Measurements from ENCODE around the gene SORCS3. TPM values are rescaled to one million over a fixed set of nuclear protein-coding genes. Genes with fewer than 3 reads are reported as not detected.

Gene SORCS3
- total and polyA plus RNA-seq, 11 donors = 0.03 to 0.19 (median 0.05) TPM; not detected in 8

DNA sequence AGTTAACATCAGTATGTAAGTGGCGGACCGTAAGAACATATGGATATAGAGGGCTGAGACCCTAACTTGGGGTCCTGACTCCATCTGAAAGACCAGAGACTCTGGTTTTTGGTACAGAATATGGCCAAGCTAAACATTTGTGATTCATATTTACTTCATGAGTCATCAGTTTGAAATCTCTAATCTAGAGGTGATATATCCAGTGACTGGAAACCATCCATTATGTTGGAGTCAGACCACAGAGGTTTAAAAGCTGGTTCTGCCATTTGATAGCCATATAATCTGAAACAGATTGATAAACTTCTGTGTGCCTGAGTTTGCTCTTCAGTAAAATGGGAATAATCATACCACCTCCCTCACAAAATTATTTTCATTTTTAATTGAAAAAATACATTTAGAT is 505.3 kb downstream of the SORCS3 start:
- 90 to 94% (median 93%) methylated on average over 2 of the region's 2 CpGs for WGBS, 4 donors
- DNase-seq (no peak), ATAC-seq (no peak)
- Histone ChIP-seq H3K36me3 (no peaks in the 10 kb centered on the region), H3K9me3 (no peaks in the 10 kb centered on the region), H3K4me1 (no peaks in the 10 kb centered on the region), H3K4me3 (no peak overlapping the region), H3K27ac (no peak overlapping the region), H3K27me3 (no peaks in the 10 kb centered on the region)
- intact Hi-C loops (cut with DNase I) = no loop called here
- TF ChIP-seq CTCF (IDR thresholded peaks at IDR 0.05) = no peak
- no peak for TF ChIP-seq POLR2A (IDR thresholded peaks at IDR 0.05)

DNA sequence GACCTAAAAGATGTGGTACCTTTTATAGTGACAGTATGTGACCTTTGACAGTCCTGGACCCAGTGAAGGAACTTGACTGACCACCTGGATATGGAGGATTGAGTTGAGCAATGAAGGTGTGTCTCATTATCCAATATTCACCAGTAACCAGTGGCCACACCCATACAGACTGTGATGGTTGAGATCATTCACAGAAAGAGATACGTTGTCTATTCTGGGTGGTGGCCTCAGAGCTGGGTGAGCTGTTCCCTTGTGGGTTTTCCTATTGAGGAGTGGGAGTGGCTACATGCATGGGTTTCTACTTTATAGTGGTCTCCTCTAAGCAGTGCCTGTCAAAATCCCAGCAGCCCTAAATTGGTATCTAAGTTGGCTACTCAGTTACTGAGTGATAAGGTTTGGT is 507.4 kb downstream of the SORCS3 start:
- no peak for TF ChIP-seq CTCF (IDR thresholded peaks at IDR 0.05)
- TF ChIP-seq POLR2A (IDR thresholded peaks at IDR 0.05) = no peak
- 10 to 80% (median 33%) methylated on average over 1 of the region's 1 CpG for WGBS, 4 donors
- no peak overlapping the region for H3K27ac ChIP-seq

DNA sequence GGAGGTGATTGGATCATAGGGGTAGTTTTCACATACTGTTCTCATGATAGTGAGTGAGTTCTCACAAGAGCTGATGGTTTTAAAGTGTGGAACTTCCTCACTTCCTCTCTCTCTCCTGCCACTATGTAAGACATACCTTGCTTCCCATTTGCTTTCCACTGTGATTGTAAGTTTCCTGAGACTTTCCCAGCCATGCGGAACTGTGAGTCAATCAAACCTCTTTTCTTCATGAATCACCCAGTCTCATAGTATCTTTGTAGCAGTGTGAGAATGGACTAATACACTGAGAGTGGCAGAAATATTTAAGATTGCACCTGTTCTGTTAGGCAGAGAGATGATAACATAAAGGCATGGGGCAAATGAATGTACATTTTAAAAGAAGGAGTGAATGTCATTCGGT is 507.8 kb downstream of the SORCS3 start:
- ATAC-seq (no peak), DNase-seq (no peak)
- H3K36me3 ChIP-seq = no peaks in the 10 kb centered on the region
- no peak for TF ChIP-seq CTCF (IDR thresholded peaks at IDR 0.05)
- no peak for TF ChIP-seq POLR2A (IDR thresholded peaks at IDR 0.05)
- H3K27me3 ChIP-seq = no peaks in the 10 kb centered on the region
- intact Hi-C loops (cut with DNase I) = no loop called here
- no peaks in the 10 kb centered on the region for H3K9me3 ChIP-seq
- H3K4me1 ChIP-seq = no peaks in the 10 kb centered on the region
- H3K27ac ChIP-seq = no peak overlapping the region
- WGBS, 4 donors = 74 to 93% (median 82%) methylated on average over 2 of the region's 2 CpGs
- H3K4me3 ChIP-seq = no peak overlapping the region

More for the DNA sequence above, 507.4 kb downstream of the SORCS3 start:
- DNase-seq (no peak), ATAC-seq (no peak)
- Histone ChIP-seq H3K36me3 (no peaks in the 10 kb centered on the region), H3K27me3 (no peaks in the 10 kb centered on the region), H3K9me3 (no peaks in the 10 kb centered on the region), H3K4me3 (no peak overlapping the region), H3K4me1 (no peaks in the 10 kb centered on the region)
- intact Hi-C loops (cut with DNase I) = no loop called here

- no peaks in the 10 kb centered on the region for H3K27me3 ChIP-seq
- H3K36me3 ChIP-seq = no peaks in the 10 kb centered on the region
- H3K9me3 ChIP-seq = no peaks in the 10 kb centered on the region
- no peak for DNase-seq
- no peak for TF ChIP-seq POLR2A (IDR thresholded peaks at IDR 0.05)
- no peak for TF ChIP-seq CTCF (IDR thresholded peaks at IDR 0.05)
- H3K4me3 ChIP-seq = no peak overlapping the region
- no peak for ATAC-seq
- H3K4me1 ChIP-seq = no peaks in the 10 kb centered on the region
- no peak overlapping the region for H3K27ac ChIP-seq
- intact Hi-C loops (cut with DNase I) = no loop called here
These were observed 508.3 kb downstream of the SORCS3 start for GRCh38 chr10:105149371-105149891.
